ENCODE data around the gene TUBG1. TPM values are rescaled to one million over a fixed set of nuclear protein-coding genes. Genes with fewer than 3 reads are reported as not detected.

The TUBG1 gene
- total RNA-seq, 1 donor from 2014 or later, result 33.9 TPM

GRCh38 chr17:42578282-42578869 is 31.1 kb upstream of the TUBG1 start:
- peak overlapping the region; percentile 75 for H3K27ac ChIP-seq
- intact Hi-C loops (cut with DNase I), result loop anchor here (2.0 to 10.0 kb wide), 3 partner anchors 100 to 246 kb away; partner anchors contain the start of genes BECN1 and RAMP2
- TF ChIP-seq, protein P1, sequence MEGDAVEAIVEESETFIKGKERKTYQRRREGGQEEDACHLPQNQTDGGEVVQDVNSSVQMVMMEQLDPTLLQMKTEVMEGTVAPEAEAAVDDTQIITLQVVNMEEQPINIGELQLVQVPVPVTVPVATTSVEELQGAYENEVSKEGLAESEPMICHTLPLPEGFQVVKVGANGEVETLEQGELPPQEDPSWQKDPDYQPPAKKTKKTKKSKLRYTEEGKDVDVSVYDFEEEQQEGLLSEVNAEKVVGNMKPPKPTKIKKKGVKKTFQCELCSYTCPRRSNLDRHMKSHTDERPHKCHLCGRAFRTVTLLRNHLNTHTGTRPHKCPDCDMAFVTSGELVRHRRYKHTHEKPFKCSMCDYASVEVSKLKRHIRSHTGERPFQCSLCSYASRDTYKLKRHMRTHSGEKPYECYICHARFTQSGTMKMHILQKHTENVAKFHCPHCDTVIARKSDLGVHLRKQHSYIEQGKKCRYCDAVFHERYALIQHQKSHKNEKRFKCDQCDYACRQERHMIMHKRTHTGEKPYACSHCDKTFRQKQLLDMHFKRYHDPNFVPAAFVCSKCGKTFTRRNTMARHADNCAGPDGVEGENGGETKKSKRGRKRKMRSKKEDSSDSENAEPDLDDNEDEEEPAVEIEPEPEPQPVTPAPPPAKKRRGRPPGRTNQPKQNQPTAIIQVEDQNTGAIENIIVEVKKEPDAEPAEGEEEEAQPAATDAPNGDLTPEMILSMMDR (IDR thresholded peaks at IDR 0.05), result peak; percentile 43 to 70 (median 67)
- TF ChIP-seq POLR2A (IDR thresholded peaks at IDR 0.05), result no peak
- H3K27me3 ChIP-seq, result no peaks in the 10 kb centered on the region
- no peak for DNase-seq (ENCODE audit: extremely low spot score in 2 of 2)
- H3K4me3 ChIP-seq, result peak overlapping the region; percentile 59 to 66
- peaks cover 21% of the 10 kb centered on the region for H3K4me1 ChIP-seq
- peaks cover 0 to 44% of the 10 kb centered on the region in 2 donors for H3K36me3 ChIP-seq
- H3K9me3 ChIP-seq, result no peaks in the 10 kb centered on the region

DNA sequence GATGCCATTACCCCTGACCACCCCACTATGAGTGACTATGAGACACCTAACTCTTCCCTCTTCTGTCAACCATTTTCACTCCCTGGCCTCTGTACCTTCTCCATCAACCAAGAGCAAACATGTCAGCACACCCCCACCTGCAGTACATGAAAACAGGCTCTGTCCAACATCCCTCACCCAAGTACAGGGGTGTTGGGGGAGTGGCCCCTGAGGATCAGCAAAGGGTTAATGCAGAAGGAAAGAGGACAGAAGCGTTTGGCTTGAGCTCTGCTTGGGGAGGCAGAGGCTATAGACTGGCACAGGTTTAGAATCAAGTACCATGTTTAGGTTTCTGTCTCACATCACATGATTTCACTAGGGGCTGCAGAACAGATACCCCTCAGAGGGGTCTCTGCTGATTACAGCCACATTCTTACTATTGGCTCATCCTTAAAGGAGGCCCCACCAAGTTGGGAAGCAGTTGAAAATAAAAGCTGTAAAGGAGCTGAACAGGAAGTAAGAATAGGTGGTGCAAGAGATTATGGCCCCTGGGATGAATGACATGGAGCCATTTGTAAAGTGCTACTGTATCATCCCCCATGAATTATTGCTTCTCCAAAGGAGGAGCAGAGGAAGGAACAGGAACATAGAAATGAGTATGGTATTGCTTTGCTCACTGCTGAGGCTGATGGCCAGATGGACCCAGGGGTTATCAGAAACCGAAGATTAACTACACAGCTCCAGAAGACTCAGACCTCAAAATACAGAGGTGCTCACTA is 29.5 kb upstream of the TUBG1 start:
- H3K9me3 ChIP-seq, result no peaks in the 10 kb centered on the region
- TF ChIP-seq, protein P1 (IDR thresholded peaks at IDR 0.05), result no peak
- no peak for TF ChIP-seq POLR2AphosphoS5 (IDR thresholded peaks at IDR 0.05; ENCODE audit: insufficient read depth in 1 of 2, low read depth in 1 of 2)
- no peak for TF ChIP-seq POLR2A (IDR thresholded peaks at IDR 0.05)
- H3K4me3 ChIP-seq, result no peak overlapping the region
- peaks cover 24% of the 10 kb centered on the region for H3K4me1 ChIP-seq
- no peaks in the 10 kb centered on the region for H3K27me3 ChIP-seq
- DNase-seq (ENCODE audit: extremely low spot score in 2 of 2), result no peak
- no peak overlapping the region for H3K27ac ChIP-seq
- peaks cover 0 to 51% of the 10 kb centered on the region in 2 donors for H3K36me3 ChIP-seq
- intact Hi-C loops (cut with DNase I), result loop anchor here (2.0 to 10.0 kb wide), 3 partner anchors 99 to 245 kb away; partner anchors contain the start of genes BECN1 and RAMP2

DNA sequence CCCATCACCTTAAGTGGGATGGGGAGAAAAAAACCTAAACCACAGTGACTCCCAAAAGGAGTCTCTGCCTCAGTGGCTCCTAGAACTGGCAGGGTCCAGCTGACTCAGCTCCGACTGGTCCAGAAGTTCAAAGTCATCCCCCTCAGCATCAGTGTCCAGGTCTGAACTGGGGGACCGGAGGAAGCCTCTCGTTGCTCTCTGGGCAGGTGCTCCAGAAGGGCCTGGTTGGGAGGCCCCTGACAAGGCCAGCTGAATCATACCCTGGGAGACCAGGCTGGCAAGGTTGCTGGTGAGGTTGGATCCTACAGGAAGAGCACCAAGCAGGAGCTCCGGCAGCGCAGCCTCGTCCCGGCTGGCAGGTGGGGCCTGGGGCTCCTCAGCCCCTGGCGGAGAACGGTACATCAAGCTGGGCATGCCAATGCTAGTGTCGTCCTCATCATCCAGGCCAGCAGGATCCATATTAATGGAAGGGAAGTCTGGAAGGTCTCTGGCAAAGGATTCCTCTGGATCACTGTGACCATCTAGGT is 27.7 kb upstream of the TUBG1 start:
- no peak overlapping the region for H3K4me3 ChIP-seq
- no peak overlapping the region for H3K27ac ChIP-seq
- peaks cover 0 to 67% of the 10 kb centered on the region in 2 donors for H3K36me3 ChIP-seq
- H3K9me3 ChIP-seq, result no peaks in the 10 kb centered on the region
- no peaks in the 10 kb centered on the region for H3K27me3 ChIP-seq
- intact Hi-C loops (cut with DNase I), result no loop called here
- peaks cover 40% of the 10 kb centered on the region for H3K4me1 ChIP-seq
- no peak for DNase-seq (ENCODE audit: extremely low spot score in 2 of 2)
- no peak for TF ChIP-seq POLR2A (IDR thresholded peaks at IDR 0.05)
- TF ChIP-seq, protein P1 (IDR thresholded peaks at IDR 0.05), result no peak
- no peak for TF ChIP-seq POLR2AphosphoS5 (IDR thresholded peaks at IDR 0.05; ENCODE audit: insufficient read depth in 1 of 2, low read depth in 1 of 2)

DNA sequence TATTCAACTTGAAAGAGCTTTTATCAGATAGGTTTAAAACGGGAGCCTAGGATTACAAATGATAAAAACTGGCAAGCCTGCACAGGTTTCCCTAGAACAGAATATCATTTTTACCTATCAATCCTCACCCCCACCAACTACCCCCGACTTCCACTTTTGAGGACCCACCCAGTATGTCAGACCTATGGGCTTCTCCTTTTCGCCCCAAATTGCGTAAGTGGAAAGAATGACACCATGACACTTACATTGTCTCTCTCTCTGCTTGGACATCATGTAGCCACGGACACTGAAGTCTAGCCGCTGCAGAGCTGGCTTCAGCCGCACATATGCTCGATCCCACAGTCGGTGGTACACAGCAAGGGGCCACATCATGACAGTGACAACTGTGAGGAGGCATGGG is 24.6 kb upstream of the TUBG1 start:
- peaks cover 27% of the 10 kb centered on the region for H3K4me1 ChIP-seq

More for the DNA sequence above, 24.6 kb upstream of the TUBG1 start:
- Histone ChIP-seq H3K9me3 (no peaks in the 10 kb centered on the region), H3K36me3 (peaks cover 1 to 82% of the 10 kb centered on the region in 2 donors), H3K27me3 (no peaks in the 10 kb centered on the region), H3K27ac (no peak overlapping the region), H3K4me3 (no peak overlapping the region)
- no peak for DNase-seq (ENCODE audit: extremely low spot score in 2 of 2)
- TF ChIP-seq POLR2AphosphoS5 (IDR thresholded peaks at IDR 0.05; ENCODE audit: insufficient read depth in 1 of 2, low read depth in 1 of 2) (no peak), POLR2A (IDR thresholded peaks at IDR 0.05) (no peak)
- TF ChIP-seq, protein P1 (IDR thresholded peaks at IDR 0.05), result no peak
- intact Hi-C loops (cut with DNase I), result no loop called here
